Heart left ventricle (tissue), 16 donors: ENCODE measurements around the gene ERN1. TPM values are rescaled to one million over a fixed set of nuclear protein-coding genes. Genes with fewer than 3 reads are reported as not detected.
A peak's percentile ranks its signal among the peaks of the same experiment; 100 is the strongest.

Experiments
- ATAC-seq, 4 donors: fragments of 200-7000 bp; cut with Tn5 transposase; one replicate each; pipeline ENCODE4 v1.9.1; 2020 to 2022; ENCODE audit warnings: moderate library complexity in 4 of 4, mild to moderate bottlenecking in 3 of 4, moderate number of reproducible peaks in 1 of 4
- DNase-seq, 5 donors: peaks; one replicate each; pipeline ENCODE4 v3.0.0-alpha.2; 2020
- H3K27ac ChIP-seq, 12 donors: fragments of 200-600 bp; sonication (generic) in 4 of 12; one replicate each; pipeline versions ENCODE4 v1.5.0 to v1.8.0; 2016 to 2022; ENCODE audit warnings: mild to moderate bottlenecking in 2 of 12
- H3K27me3 ChIP-seq, 9 donors: fragments of 200-600 bp; sonication (generic) in 2 of 9; one replicate each; pipeline versions ENCODE4 v1.5.1 to v1.8.0; 2016 to 2022; ENCODE audit warnings: mild to moderate bottlenecking in 3 of 9
- H3K36me3 ChIP-seq, 9 donors: fragments of 200-600 bp; sonication (generic) in 2 of 9; one replicate each; pipeline versions ENCODE4 v1.5.0 to v1.8.0; 2018 to 2022; ENCODE audit warnings: mild to moderate bottlenecking in 2 of 9
- H3K4me1 ChIP-seq, 12 donors: fragments of 200-600 bp; sonication (generic) in 4 of 12; one replicate each; pipeline versions ENCODE4 v1.5.0 to v1.8.0; 2016 to 2022; ENCODE audit warnings: mild to moderate bottlenecking in 3 of 12
- H3K4me3 ChIP-seq, 12 donors: fragments of 200-600 bp; sonication (generic) in 4 of 12; one replicate each; pipeline versions ENCODE4 v1.5.0 to v1.8.0; 2017 to 2022; ENCODE audit warnings: mild to moderate bottlenecking in 9 of 12, moderate library complexity in 4 of 12
- H3K9me3 ChIP-seq, 12 donors: fragments of 200-600 bp; sonication (generic) in 4 of 12; one replicate each; pipeline versions ENCODE4 v1.5.0 to v1.8.0; 2016 to 2022; ENCODE audit warnings: mild to moderate bottlenecking in 1 of 12
- POLR2A ChIP-seq, 2 donors: fragments of 450-650 bp; IDR thresholded peaks; one replicate each; pipeline ENCODE4 v1.6.1; 2017; ENCODE audit warnings: antibody characterized with exemption in 2 of 2, mild to moderate bottlenecking in 2 of 2, moderate library complexity in 2 of 2
- WGBS, 4 donors: extraction: QIAGEN DNeasy Blood & Tissue Kit in 2 of 4; methylation state at CpG; one replicate each; pipeline versions ENCODE4 v1.1.5 to v1.1.7; 2013 to 2018; 5-methylcytosine and 5-hydroxymethylcytosine counted together
- intact Hi-C, 10 donors: fragments of 100-400 bp; cut with DNase I; formaldehyde crosslinking; loops; one replicate each; pipeline versions ENCODE4 v1.11.1 to v1.14.2; 2022
- polyA plus RNA-seq, 2 donors: library from polyadenylated mRNA; stranded (reverse); fragments of 200-250 nt; gene quantifications; one replicate each; pipeline ENCODE4 v1.2.3, GENCODE V29; 2013
- total RNA-seq, 9 donors: library from RNA; depleted of rRNA in 2 of 9; stranded (reverse); fragments of >200 nt in 2 of 9; fragmentation: NEBNext Ultra II Directional in 3 of 9; extraction: Animal tissue kit (Norgen Biotek cat#: 25700) in 3 of 9; gene quantifications; one replicate each; pipeline versions ENCODE4 v1.1.0 to v1.2.4, GENCODE V29; 2016 to 2023
- TF ChIP-seq, protein P1 (sequence below), 12 donors: fragments of 200-600 bp; sonication (generic) in 4 of 12; IDR thresholded peaks; one replicate each; pipeline versions ENCODE4 v1.5.0 to v1.8.0; 2018 to 2022; ENCODE audit warnings: antibody characterized with exemption in 12 of 12, mild to moderate bottlenecking in 5 of 12
- donor health status: ischemic (EF 13 %, LVEDD 7.1; RV severe dilation, severe dysfunction).
- donor health status: healthy with polysubstance abuse.
- donor health status: DM: no; HTN: yes; CAD: no.
- donor health status: DM: no; HTN: no; CAD: no.
- donor health status: ischemic (EF 25% LVEDD 6.9; RV normal size, moderate dysfunction).
- donor health status: ischemic (EF 25% LVEDD 5.7; RV mildly dilated, moderate dysfunction).
- donor health status: healthy.
- donor health status: DM: yes; HTN: yes; CAD: no.
- donor health status: ischemic (EF 35%, LVEDD 5.7; RV mildly dilated, moderate dysfunction).
- donor health status: nonischemic (EF 11% LVEDD 7.7; RV severe dilation, severe dysfunction).
- donor health status: DM: yes; HTN: yes; CAD: no.
- donor health status: PGD.
- donor health status: ischemic (EF 29% LVEDD 5.4; RV normal size, mild dysfunction).
- donor health status: nonischemic (EF 23%, LVEDD 6.1; RV moderate dilation, normal function).

ERN1 gene
- total and polyA plus RNA-seq, 11 donors: 1.5 to 18.7 (median 7.4) TPM

DNA sequence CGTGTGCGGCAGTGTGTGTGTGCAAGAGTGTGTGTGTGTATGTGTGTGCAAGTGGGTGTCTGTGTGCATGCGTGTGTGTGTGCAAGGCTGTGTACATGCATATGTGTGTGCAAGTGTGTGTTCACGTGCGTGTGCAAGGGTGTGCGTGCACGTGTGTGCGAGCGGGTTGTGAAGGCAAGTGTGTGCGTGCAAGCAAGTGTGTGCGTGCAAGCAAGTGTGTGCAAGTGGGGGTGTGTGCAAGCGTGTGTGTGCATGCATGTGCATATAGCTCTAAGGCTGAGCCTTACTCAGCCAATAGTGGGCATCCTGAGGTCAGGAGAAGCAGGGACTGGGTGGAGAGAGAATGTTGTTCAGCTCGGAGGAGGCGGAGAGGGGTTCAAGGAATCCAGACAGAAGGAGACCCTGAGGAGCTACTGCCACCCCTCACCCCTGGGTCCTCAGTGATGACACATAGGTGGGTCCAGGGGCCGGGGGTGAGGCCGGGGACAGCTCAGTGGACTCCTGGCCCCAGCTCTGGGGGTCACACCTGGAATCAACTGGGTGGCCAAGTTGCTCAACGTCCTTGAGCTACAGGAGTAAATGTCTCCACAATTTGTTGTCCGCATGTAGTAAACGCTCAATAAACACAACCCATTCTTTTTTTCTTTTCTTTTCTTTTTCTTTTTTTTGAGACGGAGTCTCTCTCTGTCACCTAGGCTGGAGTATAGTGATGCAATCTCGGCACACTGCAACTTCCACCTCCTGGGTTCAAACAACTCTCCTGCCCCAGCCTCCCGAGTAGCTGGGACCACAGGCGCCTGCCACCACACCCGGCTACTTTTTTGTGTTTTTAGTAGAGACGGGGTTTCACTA lies 130.0 kb downstream of the ERN1 start:
- peak overlapping the region in 2 of 12 donors; percentile 71 to 92 for H3K27ac ChIP-seq

DNA sequence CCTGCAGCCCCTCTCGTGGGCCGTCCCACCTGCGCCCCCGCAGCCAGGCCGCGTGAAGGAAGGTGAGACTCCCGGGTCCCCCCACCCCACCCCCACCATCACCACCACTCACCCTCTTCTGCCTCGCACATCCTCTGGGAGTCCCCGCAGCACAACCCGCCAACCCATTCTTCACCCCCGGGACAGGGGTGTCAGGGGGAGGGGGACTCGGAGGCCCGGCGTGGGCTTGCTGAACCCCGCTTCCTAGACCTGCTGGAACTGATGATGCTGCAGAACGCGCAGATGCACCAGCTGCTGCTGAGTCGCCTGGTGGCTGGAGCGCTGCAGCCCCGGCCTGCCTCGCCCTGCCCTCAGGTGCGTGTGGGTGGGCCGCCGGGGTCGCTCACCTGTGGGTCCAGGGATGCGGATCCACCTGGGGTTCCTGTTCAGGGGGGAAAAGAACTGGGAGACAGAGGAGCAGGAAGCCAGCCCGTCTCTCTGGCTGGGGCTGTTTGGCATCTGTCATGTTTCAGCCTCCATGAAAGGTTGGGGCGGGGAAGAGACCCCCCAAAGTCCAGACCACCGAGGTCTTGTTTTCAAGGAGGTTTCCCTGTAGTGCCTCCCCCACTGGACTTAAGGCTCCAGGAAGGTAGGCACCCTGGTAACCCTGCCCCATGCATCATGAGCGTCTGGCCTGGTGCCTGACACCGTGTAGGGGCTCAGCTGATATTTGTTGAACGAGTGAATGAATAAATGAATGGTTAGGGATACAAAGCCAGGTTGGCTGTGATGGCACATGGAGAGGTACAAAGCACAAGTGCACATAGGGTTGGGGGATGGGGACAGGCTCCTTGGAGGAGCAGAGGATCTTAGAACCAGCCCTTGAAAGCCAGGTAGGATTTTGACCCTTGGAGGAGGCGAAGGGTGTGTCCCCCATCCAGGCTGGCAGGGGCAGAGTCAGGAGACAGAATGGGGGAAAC lies 130.9 kb downstream of the ERN1 start:
- 23 to 64% (median 33%) methylated on average over 7 to 33 of the region's 33 CpGs for WGBS, 4 donors
- Histone ChIP-seq H3K27me3 (peaks cover 0 to 28% (median 12%) of the 10 kb centered on the region in 9 donors), H3K4me1 (peaks cover 3 to 51% (median 25%) of the 10 kb centered on the region in 12 donors), H3K36me3 (peaks cover 0 to 18% (median 4%) of the 10 kb centered on the region in 9 donors), H3K27ac (peak overlapping the region in 6 of 12 donors; percentile 38 to 85 (median 73)), H3K4me3 (peak overlapping the region; percentile 24 to 71 (median 61)), H3K9me3 (no peaks in the 10 kb centered on the region)
- intact Hi-C loops: loop anchor here in 1 of 10 donors (1.0 kb wide), 1 partner anchor 16 kb away; no protein-coding TSS in a partner anchor
- TF ChIP-seq, protein P1, sequence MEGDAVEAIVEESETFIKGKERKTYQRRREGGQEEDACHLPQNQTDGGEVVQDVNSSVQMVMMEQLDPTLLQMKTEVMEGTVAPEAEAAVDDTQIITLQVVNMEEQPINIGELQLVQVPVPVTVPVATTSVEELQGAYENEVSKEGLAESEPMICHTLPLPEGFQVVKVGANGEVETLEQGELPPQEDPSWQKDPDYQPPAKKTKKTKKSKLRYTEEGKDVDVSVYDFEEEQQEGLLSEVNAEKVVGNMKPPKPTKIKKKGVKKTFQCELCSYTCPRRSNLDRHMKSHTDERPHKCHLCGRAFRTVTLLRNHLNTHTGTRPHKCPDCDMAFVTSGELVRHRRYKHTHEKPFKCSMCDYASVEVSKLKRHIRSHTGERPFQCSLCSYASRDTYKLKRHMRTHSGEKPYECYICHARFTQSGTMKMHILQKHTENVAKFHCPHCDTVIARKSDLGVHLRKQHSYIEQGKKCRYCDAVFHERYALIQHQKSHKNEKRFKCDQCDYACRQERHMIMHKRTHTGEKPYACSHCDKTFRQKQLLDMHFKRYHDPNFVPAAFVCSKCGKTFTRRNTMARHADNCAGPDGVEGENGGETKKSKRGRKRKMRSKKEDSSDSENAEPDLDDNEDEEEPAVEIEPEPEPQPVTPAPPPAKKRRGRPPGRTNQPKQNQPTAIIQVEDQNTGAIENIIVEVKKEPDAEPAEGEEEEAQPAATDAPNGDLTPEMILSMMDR (IDR thresholded peaks at IDR 0.05): no peak
- no peak for TF ChIP-seq POLR2A (IDR thresholded peaks at IDR 0.05)
- no peak for ATAC-seq
- peak in 1 of 5 donors; percentile 60 for DNase-seq

More for the DNA sequence above, 130.0 kb downstream of the ERN1 start:
- peaks cover 3 to 53% (median 25%) of the 10 kb centered on the region in 12 donors for H3K4me1 ChIP-seq
- 81 to 87% (median 84%) methylated on average over 25 of the region's 25 CpGs for WGBS, 4 donors
- TF ChIP-seq, protein P1 (IDR thresholded peaks at IDR 0.05): no peak
- TF ChIP-seq POLR2A (IDR thresholded peaks at IDR 0.05): no peak
- peak in 1 of 5 donors; percentile 30 for DNase-seq
- ATAC-seq: no peak
- intact Hi-C loops: loop anchor here in 1 of 10 donors (1.0 kb wide), 1 partner anchor 17 kb away; no protein-coding TSS in a partner anchor
- H3K27me3 ChIP-seq: peaks cover 0 to 28% (median 12%) of the 10 kb centered on the region in 9 donors
- peaks cover 0 to 23% (median 10%) of the 10 kb centered on the region in 9 donors for H3K36me3 ChIP-seq
- H3K4me3 ChIP-seq: no peak overlapping the region
- no peaks in the 10 kb centered on the region for H3K9me3 ChIP-seq

DNA sequence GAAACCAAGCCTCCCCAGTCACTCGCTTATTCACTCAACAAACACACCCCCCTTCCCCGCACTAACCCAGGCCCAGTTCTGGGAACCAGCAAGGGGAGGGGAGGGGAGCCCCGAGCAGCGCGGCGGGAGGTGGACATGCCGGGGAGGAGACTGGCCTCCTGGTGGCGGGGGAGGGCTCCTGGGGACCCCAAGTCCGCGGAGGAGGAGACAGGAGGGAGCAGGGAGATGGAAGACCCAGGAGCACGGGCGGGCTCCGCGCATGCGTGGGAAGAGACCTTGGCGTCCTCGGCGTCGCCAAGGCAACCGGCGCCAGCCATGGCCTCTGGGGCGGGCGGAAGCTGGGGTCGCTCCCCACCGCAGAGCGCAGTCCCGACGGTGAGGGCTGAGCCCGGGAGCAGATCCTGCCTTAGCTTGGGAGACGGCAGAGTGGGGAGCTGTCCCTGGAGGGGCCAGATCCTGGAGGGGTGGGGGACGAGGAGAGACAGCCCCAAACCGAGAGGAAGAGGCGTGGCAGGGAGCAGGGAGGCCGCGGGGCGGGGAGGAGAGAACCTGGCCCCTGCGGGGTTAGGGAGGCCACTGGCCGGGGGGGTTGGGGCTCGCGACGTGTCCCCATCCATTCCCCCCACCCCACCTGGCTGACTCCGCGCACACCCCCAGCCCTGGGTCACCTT lies 131.8 kb downstream of the ERN1 start, which contains the start of gene PRR29:
PRR29 (plus strand) TSS at position 302 of the 671 bp plus-strand sequence; CDS start at position 316, 14 bp downstream.
- peak within 1 kb of the TSS; percentile 24 to 71 (median 61) for H3K4me3 ChIP-seq
- intact Hi-C loops: no loop called here
- DNase-seq (peak; percentile 72 to 89 (median 77)), ATAC-seq (peak; percentile 17 to 62 (median 48))
- H3K36me3 ChIP-seq: peaks cover 0 to 11% (median 3%) of the 10 kb centered on the region in 9 donors
- 1 to 4% (median 1%) methylated on average over 18 to 43 of the region's 43 CpGs for WGBS, 4 donors
- peaks cover 3 to 58% (median 25%) of the 10 kb centered on the region in 12 donors for H3K4me1 ChIP-seq
- H3K27me3 ChIP-seq: peaks cover 0 to 28% (median 12%) of the 10 kb centered on the region in 9 donors
- H3K27ac ChIP-seq: peak within 1 kb of the TSS; percentile 14 to 85 (median 62)
- no peaks in the 10 kb centered on the region for H3K9me3 ChIP-seq
- TF ChIP-seq, protein P1 (IDR thresholded peaks at IDR 0.05): no peak
- TF ChIP-seq POLR2A (IDR thresholded peaks at IDR 0.05): no peak
